ENCODE measurements around the gene IL1RL1. TPM values are rescaled to one million over a fixed set of nuclear protein-coding genes. Genes with fewer than 3 reads are reported as not detected.

The IL1RL1 gene
- total RNA-seq, 1 donor from 2014 or later, result 0.27 TPM

DNA sequence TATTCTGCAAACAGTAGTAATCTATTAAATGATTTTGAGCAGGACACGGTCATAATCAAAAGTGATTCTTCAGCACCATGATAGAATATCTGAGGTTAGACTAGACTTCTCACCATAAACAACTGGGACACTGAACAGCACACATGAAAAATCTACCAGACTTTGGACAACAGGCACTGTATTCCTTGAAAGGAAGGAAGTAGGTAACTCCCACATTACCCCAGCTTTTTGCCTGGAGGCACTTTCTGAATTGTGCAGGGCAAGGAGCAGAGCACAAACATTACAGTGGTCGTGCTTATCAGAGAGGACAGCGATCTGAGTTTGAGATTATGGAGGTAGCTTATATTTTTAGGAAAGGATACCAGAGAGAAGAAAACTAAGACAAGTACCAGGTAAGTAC, 25.3 kb upstream of the IL1RL1 start:
- no peak for DNase-seq (ENCODE audit: low read depth)
- no peaks in the 10 kb centered on the region for H3K79me2 ChIP-seq (ENCODE audit: insufficient read depth, low read length)
- Mint-ChIP-seq H3K4me3 (ENCODE audit: unreplicated experiment) (no peak overlapping the region), H3K36me3 (ENCODE audit: low read depth, unreplicated experiment) (no peaks in the 10 kb centered on the region), H3K4me1 (ENCODE audit: low read depth, unreplicated experiment) (peaks cover 2% of the 10 kb centered on the region), H3K27me3 (ENCODE audit: low read depth, unreplicated experiment) (no peaks in the 10 kb centered on the region), H3K27ac (ENCODE audit: unreplicated experiment) (no peak overlapping the region), H3K9me3 (ENCODE audit: unreplicated experiment) (no peaks in the 10 kb centered on the region)
- no peaks in the 10 kb centered on the region for H3K36me3 ChIP-seq (ENCODE audit: insufficient read depth, low read length)
- H3K27me3 ChIP-seq (ENCODE audit: insufficient read depth, low read length), result no peaks in the 10 kb centered on the region
- no peak for FAIRE-seq
- H2AFZ ChIP-seq (ENCODE audit: low read depth, low read length), result no peak overlapping the region
- H3K4me1 ChIP-seq (ENCODE audit: insufficient read depth, low read length), result no peaks in the 10 kb centered on the region
- no peaks in the 10 kb centered on the region for H4K20me1 ChIP-seq (ENCODE audit: insufficient read depth, low read length)
- H3K4me3 ChIP-seq (ENCODE audit: insufficient read depth, low read depth, low read length), result no peak overlapping the region
- TF ChIP-seq, protein P1, sequence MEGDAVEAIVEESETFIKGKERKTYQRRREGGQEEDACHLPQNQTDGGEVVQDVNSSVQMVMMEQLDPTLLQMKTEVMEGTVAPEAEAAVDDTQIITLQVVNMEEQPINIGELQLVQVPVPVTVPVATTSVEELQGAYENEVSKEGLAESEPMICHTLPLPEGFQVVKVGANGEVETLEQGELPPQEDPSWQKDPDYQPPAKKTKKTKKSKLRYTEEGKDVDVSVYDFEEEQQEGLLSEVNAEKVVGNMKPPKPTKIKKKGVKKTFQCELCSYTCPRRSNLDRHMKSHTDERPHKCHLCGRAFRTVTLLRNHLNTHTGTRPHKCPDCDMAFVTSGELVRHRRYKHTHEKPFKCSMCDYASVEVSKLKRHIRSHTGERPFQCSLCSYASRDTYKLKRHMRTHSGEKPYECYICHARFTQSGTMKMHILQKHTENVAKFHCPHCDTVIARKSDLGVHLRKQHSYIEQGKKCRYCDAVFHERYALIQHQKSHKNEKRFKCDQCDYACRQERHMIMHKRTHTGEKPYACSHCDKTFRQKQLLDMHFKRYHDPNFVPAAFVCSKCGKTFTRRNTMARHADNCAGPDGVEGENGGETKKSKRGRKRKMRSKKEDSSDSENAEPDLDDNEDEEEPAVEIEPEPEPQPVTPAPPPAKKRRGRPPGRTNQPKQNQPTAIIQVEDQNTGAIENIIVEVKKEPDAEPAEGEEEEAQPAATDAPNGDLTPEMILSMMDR (IDR thresholded peaks at IDR 0.05; ENCODE audit: insufficient read depth, low read depth, low read length), result no peak
- no peak for TF ChIP-seq EZH2 (IDR thresholded peaks at IDR 0.05; ENCODE audit: insufficient read depth, low read length)
- H3K4me2 ChIP-seq (ENCODE audit: low read length), result no peak overlapping the region
- no peak overlapping the region for H3K27ac ChIP-seq (ENCODE audit: low read depth, low read length)
- H3K9me3 ChIP-seq (ENCODE audit: insufficient read depth, low read depth, low read length), result no peaks in the 10 kb centered on the region
- H3K9ac ChIP-seq (ENCODE audit: low read length), result no peak overlapping the region

DNA sequence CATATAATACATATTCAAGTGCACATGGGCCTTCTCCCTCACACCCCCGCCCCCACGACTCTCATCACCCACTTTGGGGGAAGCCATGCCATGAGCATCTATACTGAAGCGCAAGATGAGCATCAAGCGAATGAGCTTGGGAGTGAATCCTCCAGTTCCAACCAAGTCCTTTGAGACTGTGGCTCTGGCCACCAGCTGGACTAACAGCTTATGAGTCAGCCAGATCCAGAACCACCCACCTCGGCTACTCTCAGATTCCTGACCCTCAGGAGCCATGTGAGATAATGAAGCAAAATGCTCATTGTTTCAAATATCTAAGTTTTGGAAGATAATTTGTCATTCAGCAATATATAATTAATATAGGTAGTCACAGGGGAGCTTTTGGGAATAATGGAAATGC, 22.2 kb upstream of the IL1RL1 start:
- H3K36me3 Mint-ChIP-seq (ENCODE audit: low read depth, unreplicated experiment), result no peaks in the 10 kb centered on the region
- H3K27me3 Mint-ChIP-seq (ENCODE audit: low read depth, unreplicated experiment), result peaks cover 6% of the 10 kb centered on the region
- FAIRE-seq, result no peak
- no peaks in the 10 kb centered on the region for H3K9me3 ChIP-seq (ENCODE audit: insufficient read depth, low read depth, low read length)
- H3K79me2 ChIP-seq (ENCODE audit: insufficient read depth, low read length), result no peaks in the 10 kb centered on the region
- H3K4me1 Mint-ChIP-seq (ENCODE audit: low read depth, unreplicated experiment), result peaks cover 2% of the 10 kb centered on the region
- H3K9ac ChIP-seq (ENCODE audit: low read length), result no peak overlapping the region
- H3K4me3 Mint-ChIP-seq (ENCODE audit: unreplicated experiment), result no peak overlapping the region
- DNase-seq (ENCODE audit: low read depth), result no peak
- H3K4me3 ChIP-seq (ENCODE audit: insufficient read depth, low read depth, low read length), result no peak overlapping the region
- no peaks in the 10 kb centered on the region for H3K9me3 Mint-ChIP-seq (ENCODE audit: unreplicated experiment)
- no peaks in the 10 kb centered on the region for H3K4me1 ChIP-seq (ENCODE audit: insufficient read depth, low read length)
- no peak overlapping the region for H3K27ac Mint-ChIP-seq (ENCODE audit: unreplicated experiment)
- no peak overlapping the region for H2AFZ ChIP-seq (ENCODE audit: low read depth, low read length)
- TF ChIP-seq, protein P1 (IDR thresholded peaks at IDR 0.05; ENCODE audit: insufficient read depth, low read depth, low read length), result no peak
- no peak for TF ChIP-seq EZH2 (IDR thresholded peaks at IDR 0.05; ENCODE audit: insufficient read depth, low read length)
- H4K20me1 ChIP-seq (ENCODE audit: insufficient read depth, low read length), result no peaks in the 10 kb centered on the region
- no peak overlapping the region for H3K4me2 ChIP-seq (ENCODE audit: low read length)
- H3K27ac ChIP-seq (ENCODE audit: low read depth, low read length), result no peak overlapping the region
- H3K36me3 ChIP-seq (ENCODE audit: insufficient read depth, low read length), result no peaks in the 10 kb centered on the region
- H3K27me3 ChIP-seq (ENCODE audit: insufficient read depth, low read length), result peaks cover 9% of the 10 kb centered on the region

DNA sequence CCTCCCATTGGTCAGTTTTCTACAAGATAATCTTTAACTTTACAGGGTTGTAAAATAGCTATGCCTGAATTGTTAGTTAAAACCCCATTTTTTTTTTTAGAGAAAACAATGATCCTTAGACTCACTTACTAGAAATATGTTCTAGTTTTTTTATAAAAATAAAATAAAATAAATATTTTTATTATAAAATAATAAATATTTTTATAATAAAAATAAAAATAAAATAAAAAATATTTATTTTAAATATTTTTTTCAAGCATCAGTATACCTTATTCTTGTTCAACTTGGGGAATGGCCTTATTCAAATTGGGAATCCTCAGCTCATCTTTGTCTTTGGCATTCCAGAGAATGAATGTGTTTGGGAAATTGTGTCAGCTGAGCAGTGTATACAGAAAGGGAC, 20.8 kb upstream of the IL1RL1 start:
- Histone ChIP-seq H3K79me2 (ENCODE audit: insufficient read depth, low read length) (no peaks in the 10 kb centered on the region), H3K4me1 (ENCODE audit: insufficient read depth, low read length) (no peaks in the 10 kb centered on the region), H3K27me3 (ENCODE audit: insufficient read depth, low read length) (peaks cover 9% of the 10 kb centered on the region), H4K20me1 (ENCODE audit: insufficient read depth, low read length) (no peaks in the 10 kb centered on the region), H3K36me3 (ENCODE audit: insufficient read depth, low read length) (no peaks in the 10 kb centered on the region), H3K4me3 (ENCODE audit: insufficient read depth, low read depth, low read length) (no peak overlapping the region), H2AFZ (ENCODE audit: low read depth, low read length) (no peak overlapping the region), H3K9me3 (ENCODE audit: insufficient read depth, low read depth, low read length) (no peaks in the 10 kb centered on the region), H3K27ac (ENCODE audit: low read depth, low read length) (no peak overlapping the region), H3K4me2 (ENCODE audit: low read length) (no peak overlapping the region), H3K9ac (ENCODE audit: low read length) (no peak overlapping the region)
- FAIRE-seq (no peak), DNase-seq (ENCODE audit: low read depth) (no peak)
- H3K36me3 Mint-ChIP-seq (ENCODE audit: low read depth, unreplicated experiment), result no peaks in the 10 kb centered on the region
- no peak overlapping the region for H3K27ac Mint-ChIP-seq (ENCODE audit: unreplicated experiment)
- H3K9me3 Mint-ChIP-seq (ENCODE audit: unreplicated experiment), result no peaks in the 10 kb centered on the region
- TF ChIP-seq, protein P1 (IDR thresholded peaks at IDR 0.05; ENCODE audit: insufficient read depth, low read depth, low read length), result no peak
- no peak for TF ChIP-seq EZH2 (IDR thresholded peaks at IDR 0.05; ENCODE audit: insufficient read depth, low read length)
- H3K4me3 Mint-ChIP-seq (ENCODE audit: unreplicated experiment), result no peak overlapping the region
- peaks cover 2% of the 10 kb centered on the region for H3K4me1 Mint-ChIP-seq (ENCODE audit: low read depth, unreplicated experiment)
- peaks cover 6% of the 10 kb centered on the region for H3K27me3 Mint-ChIP-seq (ENCODE audit: low read depth, unreplicated experiment)
